GM12865 (cell line): Measurements from ENCODE around the gene PRAMEF20.
"Not testable (repeated sequence)": the region's sequence is repeated elsewhere in the genome, so short reads cannot be mapped to it uniquely, and the experiment has no call there.

ENCODE experiments used
- DNase-seq: peaks from one replicate; pipeline ENCODE4 v3.0.0; 2010; ENCODE audit warnings: low read depth
- H3K4me3 ChIP-seq: 2 replicates; pipeline ENCODE4 v1.5.1; 2011; ENCODE audit warnings: mild to moderate bottlenecking, low read depth, low read length, control low read depth
- CTCF ChIP-seq: IDR thresholded peaks from 2 replicates; pipeline ENCODE4 v1.5.1; 2011; ENCODE audit warnings: low read length, control low read depth, low read depth, inconsistent platforms; ENCODE audit not compliant: insufficient read depth; ENCODE audit errors: missing control alignments

Gene PRAMEF20

GRCh38 chr1:13410150-13410549 lies at the start of gene PRAMEF20:
TSS of gene PRAMEF20 (plus strand) at chr1:13410450. CDS start at chr1:13416355, 5,905 bp downstream.
- not testable (repeated sequence) for H3K4me3 ChIP-seq

GRCh38 chr1:13362364-13362763 lies 47.9 kb upstream of the PRAMEF20 start:
- DNase-seq, H3K4me3 ChIP-seq: not testable (repeated sequence)

More at GRCh38 chr1:13410150-13410549, at the start of gene PRAMEF20:
- not testable (repeated sequence) for DNase-seq

- not testable (repeated sequence) for H3K4me3 ChIP-seq, DNase-seq
Measured at GRCh38 chr1:13364928-13365327, 45.3 kb upstream of the PRAMEF20 start.

- not testable (repeated sequence) for DNase-seq, H3K4me3 ChIP-seq
Measured at GRCh38 chr1:13366536-13366935, 43.7 kb upstream of the PRAMEF20 start.

GRCh38 chr1:13368544-13368943 lies 41.7 kb upstream of the PRAMEF20 start:
- DNase-seq: peak; percentile 5
- TF ChIP-seq CTCF: peak; percentile 20
- not testable (repeated sequence) for H3K4me3 ChIP-seq

GRCh38 chr1:13378983-13379382 lies 31.3 kb upstream of the PRAMEF20 start:
- not testable (repeated sequence) for H3K4me3 ChIP-seq, DNase-seq

GRCh38 chr1:13380380-13380779 lies 29.9 kb upstream of the PRAMEF20 start:
- DNase-seq, H3K4me3 ChIP-seq: not testable (repeated sequence)

GRCh38 chr1:13389332-13389731 lies 20.9 kb upstream of the PRAMEF20 start, which contains the start of gene PRAMEF17:
TSS of gene PRAMEF17 (plus strand) at chr1:13389632. CDS start at chr1:13389658, 26 bp downstream.
- H3K4me3 ChIP-seq, DNase-seq: not testable (repeated sequence)

- not testable (repeated sequence) for H3K4me3 ChIP-seq, DNase-seq
Measured at GRCh38 chr1:13393004-13393403, 17.2 kb upstream of the PRAMEF20 start.

- not testable (repeated sequence) for H3K4me3 ChIP-seq, DNase-seq
Measured at GRCh38 chr1:13394761-13395160, 15.5 kb upstream of the PRAMEF20 start.

- DNase-seq, H3K4me3 ChIP-seq: not testable (repeated sequence)
Measured at GRCh38 chr1:13395311-13395710, 14.9 kb upstream of the PRAMEF20 start.

- DNase-seq: no peak
- H3K4me3 ChIP-seq: no peak overlapping the region
- TF ChIP-seq CTCF: no peak
Measured at GRCh38 chr1:13407811-13408210, 2.4 kb upstream of the PRAMEF20 start.

GRCh38 chr1:13430495-13430894 lies 20.2 kb downstream of the PRAMEF20 start:
- no peak for TF ChIP-seq CTCF
- no peak overlapping the region for H3K4me3 ChIP-seq
- DNase-seq: no peak
